IPS DF 19.7 (cell line): ENCODE measurements around the gene TMEM52B.
"Not testable (repeated sequence)": the region's sequence is repeated elsewhere in the genome, so short reads cannot be mapped to it uniquely, and the experiment has no call there.

Experiments used
- DNase-seq: peaks from one replicate; pipeline ENCODE4 v3.0.0-alpha.2; 2013; ENCODE audit warnings: low read depth, low spot score

The TMEM52B gene

GRCh38 chr12:10171973-10172728 lies 6.7 kb upstream of the TMEM52B start, which contains the start of gene OLR1:
Gene OLR1 (minus strand): TSS chr12:10172132. CDS start chr12:10172077, 55 bp downstream.
- no peak for DNase-seq

GRCh38 chr12:10174986-10175614 lies 3.7 kb upstream of the TMEM52B start:
- DNase-seq = no peak

- DNase-seq = no peak
These were observed 2.8 kb upstream of the TMEM52B start for GRCh38 chr12:10175846-10176636.

GRCh38 chr12:10179776-10180181 lies 947 bp downstream of the TMEM52B start:
- no peak for DNase-seq

- DNase-seq = no peak
These were observed 3.7 kb downstream of the TMEM52B start for GRCh38 chr12:10182354-10183049.

- DNase-seq = no peak
These were observed 5.5 kb downstream of the TMEM52B start for GRCh38 chr12:10184261-10184843.

- DNase-seq = no peak
These were observed 7.5 kb downstream of the TMEM52B start for GRCh38 chr12:10186299-10186698.

GRCh38 chr12:10186958-10187357 lies 8.1 kb downstream of the TMEM52B start:
- DNase-seq = not testable (repeated sequence)

GRCh38 chr12:10189653-10190052 lies 10.8 kb downstream of the TMEM52B start:
- no peak for DNase-seq

- peak; percentile 54 for DNase-seq
These were observed 11.9 kb downstream of the TMEM52B start for GRCh38 chr12:10190558-10191388.

GRCh38 chr12:10191865-10192264 lies 13.0 kb downstream of the TMEM52B start:
- DNase-seq = no peak

GRCh38 chr12:10194160-10194670 lies 15.4 kb downstream of the TMEM52B start:
- no peak for DNase-seq

- no peak for DNase-seq
These were observed 17.4 kb downstream of the TMEM52B start for GRCh38 chr12:10196210-10196609.

- no peak for DNase-seq
These were observed 19.0 kb downstream of the TMEM52B start for GRCh38 chr12:10197879-10198278.

GRCh38 chr12:10204495-10204894 lies 25.7 kb downstream of the TMEM52B start:
- not testable (repeated sequence) for DNase-seq

- DNase-seq = no peak
These were observed 26.5 kb downstream of the TMEM52B start for GRCh38 chr12:10205220-10205807.

- no peak for DNase-seq
These were observed 28.3 kb downstream of the TMEM52B start for GRCh38 chr12:10207136-10207535.

- no peak for DNase-seq
These were observed 31.4 kb downstream of the TMEM52B start for GRCh38 chr12:10210225-10210624.

GRCh38 chr12:10211101-10211939 lies 32.5 kb downstream of the TMEM52B start:
- DNase-seq = no peak
